ENCODE measurements around the gene KCNK4. TPM values are rescaled to one million over a fixed set of nuclear protein-coding genes. Genes with fewer than 3 reads are reported as not detected.
A peak's percentile ranks its signal among the peaks of the same experiment; 100 is the strongest.

KCNK4 gene
- polyA plus RNA-seq, 1 experiment: not detected

- CTCF ChIA-PET: interaction anchor here (1.2 to 6.3 kb wide), 10 partner anchors 11 to 113 kb away, joined by 3 to 41 read pairs (median 6); partner anchors contain the start of genes ESRRA, NUDT22 and TRPT1
- Histone ChIP-seq H3K27me3 (ENCODE audit: control insufficient read depth, insufficient read depth, low read length) (no peaks in the 10 kb centered on the region), H3K36me3 (ENCODE audit: control insufficient read depth, insufficient read depth, low read length) (peaks cover 17% of the 10 kb centered on the region), H3K4me3 (ENCODE audit: low read depth, low read length) (peak within 1 kb of the TSS; percentile 98)
- POLR2A ChIA-PET: interaction anchor here (0.6 to 1.1 kb wide), 5 partner anchors 12 to 1666 kb away, joined by 3 to 6 read pairs (median 3); partner anchors contain the start of genes ESRRA, FKBP2, NUDT22 and TRPT1
- no peak for TF ChIP-seq CTCF (IDR thresholded peaks at IDR 0.05; ENCODE audit: insufficient read depth, low read depth, low read length)
- peak; percentile 86 for DNase-seq (ENCODE audit: low read depth)
These were observed 26.3 kb downstream of the KCNK4 start, which contains the start of gene TRMT112 for GRCh38 chr11:64317325-64317960. Gene TRMT112 (minus strand): TSS chr11:64317559. CDS start chr11:64317526, 33 bp downstream.

GRCh38 chr11:64317961-64318765 is 27.1 kb downstream of the KCNK4 start, which contains the start of gene PRDX5:
Gene PRDX5 (plus strand): TSS chr11:64318121. CDS start chr11:64318216, 95 bp downstream.
- CTCF ChIA-PET: interaction anchor here (1.2 to 6.3 kb wide), 9 partner anchors 12 to 114 kb away, joined by 3 to 41 read pairs (median 6); partner anchors contain the start of genes ESRRA, NUDT22 and TRPT1
- TF ChIP-seq CTCF (IDR thresholded peaks at IDR 0.05; ENCODE audit: insufficient read depth, low read depth, low read length): peak; percentile 27; the same call in 1 of the 2 replicates
- Histone ChIP-seq H3K27me3 (ENCODE audit: control insufficient read depth, insufficient read depth, low read length) (no peaks in the 10 kb centered on the region), H3K4me3 (ENCODE audit: low read depth, low read length) (peak within 1 kb of the TSS; percentile 98), H3K36me3 (ENCODE audit: control insufficient read depth, insufficient read depth, low read length) (peaks cover 22% of the 10 kb centered on the region)
- POLR2A ChIA-PET: interaction anchor here (0.6 to 1.1 kb wide), 5 partner anchors 13 to 1666 kb away, joined by 3 to 6 read pairs (median 3); partner anchors contain the start of genes ESRRA, FKBP2, NUDT22 and TRPT1
- peak; percentile 79 for DNase-seq (ENCODE audit: low read depth)

- CTCF ChIA-PET: interaction anchor here (1.3 to 2.7 kb wide), 5 partner anchors 13 to 115 kb away, joined by 3 to 20 read pairs (median 5); partner anchors contain the start of gene ESRRA
- Histone ChIP-seq H3K36me3 (ENCODE audit: control insufficient read depth, insufficient read depth, low read length) (peaks cover 22% of the 10 kb centered on the region), H3K4me3 (ENCODE audit: low read depth, low read length) (peak overlapping the region; percentile 98), H3K27me3 (ENCODE audit: control insufficient read depth, insufficient read depth, low read length) (no peaks in the 10 kb centered on the region)
- DNase-seq (ENCODE audit: low read depth): no peak
- TF ChIP-seq CTCF (IDR thresholded peaks at IDR 0.05; ENCODE audit: insufficient read depth, low read depth, low read length): no peak
- POLR2A ChIA-PET: no interaction called here
These were observed 28.0 kb downstream of the KCNK4 start for GRCh38 chr11:64318766-64319761.

- ChIA-PET CTCF (interaction anchor here (1.3 kb wide), 2 partner anchors 16 to 20 kb away, joined by 3 to 5 read pairs; partner anchors contain the start of gene ESRRA), POLR2A (no interaction called here)
- no peak for DNase-seq (ENCODE audit: low read depth)
- no peak for TF ChIP-seq CTCF (IDR thresholded peaks at IDR 0.05; ENCODE audit: insufficient read depth, low read depth, low read length)
- Histone ChIP-seq H3K4me3 (ENCODE audit: low read depth, low read length) (no peak overlapping the region), H3K27me3 (ENCODE audit: control insufficient read depth, insufficient read depth, low read length) (no peaks in the 10 kb centered on the region), H3K36me3 (ENCODE audit: control insufficient read depth, insufficient read depth, low read length) (peaks cover 16% of the 10 kb centered on the region)
These were observed 29.5 kb downstream of the KCNK4 start for GRCh38 chr11:64320556-64320955.

All from BJ (cell line).